Measurements from ENCODE around the gene PCDH19. TPM values are rescaled to one million over a fixed set of nuclear protein-coding genes. Genes with fewer than 3 reads are reported as not detected.
A peak's percentile ranks its signal among the peaks of the same experiment; 100 is the strongest.

The PCDH19 gene
- total and polyA plus RNA-seq, 4 donors, result 14.3 to 60.0 (median 36.7) TPM

DNA sequence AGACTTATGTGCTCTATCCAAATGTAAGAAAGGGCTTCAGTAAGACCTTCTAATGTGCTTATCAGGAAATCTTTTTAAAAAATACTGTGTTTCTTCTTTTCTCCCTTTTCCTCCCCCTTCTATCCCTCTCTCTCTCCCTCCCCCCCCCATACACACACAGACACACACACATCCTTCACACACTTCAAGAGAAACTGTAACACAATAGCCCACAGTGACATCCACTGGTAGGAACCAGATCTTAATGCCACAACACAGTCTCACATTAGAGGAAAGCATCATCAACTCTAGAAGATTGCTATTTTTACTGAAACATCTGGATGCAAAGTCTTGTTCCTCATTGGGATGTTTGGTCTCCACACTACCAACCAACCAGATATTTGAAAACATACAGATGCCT, 4.6 kb downstream of the PCDH19 start:
- H3K36me3 ChIP-seq (ENCODE audit: control insufficient read depth, insufficient read depth, low read length), result peaks cover 6% of the 10 kb centered on the region
- no peak overlapping the region for H3K27ac ChIP-seq (ENCODE audit: low read depth, low read length)
- peak overlapping the region; percentile 32 for H3K4me3 ChIP-seq (ENCODE audit: low read depth, low read length)
- peaks cover 22% of the 10 kb centered on the region for H3K4me1 ChIP-seq (ENCODE audit: control insufficient read depth, insufficient read depth, low read length)
- peaks cover 45% of the 10 kb centered on the region for H3K27me3 ChIP-seq (ENCODE audit: control insufficient read depth, insufficient read depth, low read length)
- no peaks in the 10 kb centered on the region for H3K9me3 ChIP-seq (ENCODE audit: control insufficient read depth, insufficient read depth, low read length)
- DNase-seq (ENCODE audit: low read depth in 4 of 6, low spot score in 6 of 6), result peak in 2 of 6 donors; percentile 60 to 81

DNA sequence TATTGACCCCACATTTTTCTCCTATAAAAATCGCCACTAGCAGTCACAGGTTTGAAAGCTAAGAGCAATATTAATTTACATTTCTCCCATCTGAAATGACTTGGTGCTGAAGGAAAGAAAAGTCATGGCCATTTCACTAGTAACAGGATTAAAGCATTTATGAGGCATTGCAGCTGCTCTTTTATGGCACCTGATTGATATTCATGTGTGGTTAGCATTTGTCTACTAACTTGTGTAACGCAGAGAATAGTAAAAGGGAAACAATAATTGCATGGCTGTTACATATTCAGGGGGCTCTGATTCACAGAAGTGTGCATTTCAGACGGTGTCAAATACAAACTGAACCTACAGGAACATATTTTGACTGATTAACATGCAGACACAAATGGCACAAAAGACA, 5.2 kb downstream of the PCDH19 start:
- DNase-seq (ENCODE audit: low read depth in 4 of 6, low spot score in 6 of 6), result peak in 2 of 6 donors; percentile 9 to 18
- no peaks in the 10 kb centered on the region for H3K9me3 ChIP-seq (ENCODE audit: control insufficient read depth, insufficient read depth, low read length)
- WGBS (ENCODE audit: insufficient coverage), result 20% methylated on average over 1 of the region's 3 CpGs
- H3K4me3 ChIP-seq (ENCODE audit: low read depth, low read length), result peak overlapping the region; percentile 32
- H3K27ac ChIP-seq (ENCODE audit: low read depth, low read length), result no peak overlapping the region
- H3K4me1 ChIP-seq (ENCODE audit: control insufficient read depth, insufficient read depth, low read length), result peaks cover 22% of the 10 kb centered on the region
- H3K36me3 ChIP-seq (ENCODE audit: control insufficient read depth, insufficient read depth, low read length), result peaks cover 6% of the 10 kb centered on the region
- H3K27me3 ChIP-seq (ENCODE audit: control insufficient read depth, insufficient read depth, low read length), result peaks cover 45% of the 10 kb centered on the region

DNA sequence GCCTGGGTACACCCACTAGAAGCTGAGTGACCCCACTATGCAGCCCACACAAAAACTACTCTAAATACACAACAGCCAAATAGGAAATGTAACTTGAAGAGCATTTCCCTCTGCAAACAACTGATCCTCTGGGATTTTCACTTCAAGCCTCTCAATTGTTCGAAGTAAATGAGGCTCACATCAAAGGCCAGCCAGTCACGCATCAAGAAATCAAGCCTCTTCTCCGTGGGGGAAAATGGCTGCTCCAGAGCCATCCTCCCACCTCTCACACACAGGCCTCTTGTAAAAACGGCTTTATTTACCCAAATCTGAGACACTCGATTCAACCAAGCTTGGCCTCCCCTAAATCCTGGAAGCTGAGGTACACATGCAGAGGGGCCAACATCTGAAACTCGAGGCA, 14.3 kb downstream of the PCDH19 start:
- Histone ChIP-seq H3K9me3 (ENCODE audit: control insufficient read depth, insufficient read depth, low read length) (no peaks in the 10 kb centered on the region), H3K27ac (ENCODE audit: low read depth, low read length) (no peak overlapping the region), H3K4me1 (ENCODE audit: control insufficient read depth, insufficient read depth, low read length) (no peaks in the 10 kb centered on the region), H3K27me3 (ENCODE audit: control insufficient read depth, insufficient read depth, low read length) (peaks cover 14% of the 10 kb centered on the region), H3K36me3 (ENCODE audit: control insufficient read depth, insufficient read depth, low read length) (no peaks in the 10 kb centered on the region), H3K4me3 (ENCODE audit: low read depth, low read length) (no peak overlapping the region)
- WGBS (ENCODE audit: insufficient coverage), result 12% methylated on average over 6 of the region's 6 CpGs
- DNase-seq (ENCODE audit: low read depth in 4 of 6, low spot score in 6 of 6), result peak in 1 of 6 donors; percentile 13

DNA sequence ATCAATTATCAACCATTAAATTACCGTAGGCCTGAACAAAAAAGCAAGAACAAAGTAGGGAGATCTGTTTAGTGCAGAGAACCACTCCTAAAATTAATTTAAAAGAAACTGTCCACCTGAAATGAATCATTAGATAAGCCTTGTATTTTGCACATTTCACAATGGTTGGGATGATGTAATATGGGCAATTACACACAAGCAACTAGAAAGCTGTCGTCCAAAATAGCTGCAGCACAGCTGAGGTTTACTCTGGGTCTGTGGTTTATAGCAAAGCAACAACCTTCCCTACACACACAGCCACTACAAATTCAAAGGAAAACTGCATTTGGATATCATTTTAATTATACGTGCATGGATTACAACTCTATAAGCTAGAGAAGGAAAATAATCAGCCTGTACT, 28.5 kb downstream of the PCDH19 start:
- H3K27ac ChIP-seq (ENCODE audit: low read depth, low read length), result no peak overlapping the region
- H3K4me1 ChIP-seq (ENCODE audit: control insufficient read depth, insufficient read depth, low read length), result peaks cover 5% of the 10 kb centered on the region
- H3K4me3 ChIP-seq (ENCODE audit: low read depth, low read length), result no peak overlapping the region
- no peak for DNase-seq (ENCODE audit: low read depth in 4 of 6, low spot score in 6 of 6)
- no CpG with 5 or more reads among the region's 3 CpGs for WGBS (ENCODE audit: insufficient coverage)
- H3K36me3 ChIP-seq (ENCODE audit: control insufficient read depth, insufficient read depth, low read length), result no peaks in the 10 kb centered on the region
- no peaks in the 10 kb centered on the region for H3K9me3 ChIP-seq (ENCODE audit: control insufficient read depth, insufficient read depth, low read length)
- peaks cover 2% of the 10 kb centered on the region for H3K27me3 ChIP-seq (ENCODE audit: control insufficient read depth, insufficient read depth, low read length)

DNA sequence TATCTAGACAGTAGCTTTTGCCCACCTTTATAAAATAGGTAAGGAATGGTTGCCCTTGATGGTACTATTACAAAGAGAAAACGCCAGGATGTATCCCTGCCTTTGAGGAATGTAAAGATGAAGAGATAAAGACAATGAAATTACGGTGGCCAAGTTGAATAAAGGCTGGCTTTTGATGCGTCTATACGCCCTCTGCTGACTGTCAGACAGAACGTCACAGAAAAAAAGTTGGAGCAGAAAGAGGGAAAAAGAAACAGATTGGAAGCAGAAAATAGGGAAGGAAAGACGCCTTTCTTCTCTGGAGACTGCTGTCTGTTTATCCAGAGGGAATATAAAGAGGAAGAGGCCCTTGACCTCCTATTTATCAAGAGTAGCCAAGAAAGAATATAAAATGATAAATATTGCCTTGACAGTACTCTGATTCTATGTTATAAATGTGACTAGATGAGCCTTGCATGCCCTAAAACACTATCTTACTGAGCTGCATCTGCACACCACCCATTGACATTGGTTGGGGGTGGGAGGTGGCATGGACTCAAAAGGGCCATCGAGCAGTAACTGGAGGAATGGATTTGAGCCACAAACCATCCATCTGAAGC, 30.6 kb downstream of the PCDH19 start:
- H3K4me1 ChIP-seq (ENCODE audit: control insufficient read depth, insufficient read depth, low read length), result peaks cover 5% of the 10 kb centered on the region
- no peaks in the 10 kb centered on the region for H3K9me3 ChIP-seq (ENCODE audit: control insufficient read depth, insufficient read depth, low read length)
- 4% methylated on average over 5 of the region's 7 CpGs for WGBS (ENCODE audit: insufficient coverage)
- H3K27ac ChIP-seq (ENCODE audit: low read depth, low read length), result no peak overlapping the region
- no peaks in the 10 kb centered on the region for H3K36me3 ChIP-seq (ENCODE audit: control insufficient read depth, insufficient read depth, low read length)
- DNase-seq (ENCODE audit: low read depth in 4 of 6, low spot score in 6 of 6), result peak in 2 of 6 donors; percentile 78 to 85
- H3K4me3 ChIP-seq (ENCODE audit: low read depth, low read length), result no peak overlapping the region
- H3K27me3 ChIP-seq (ENCODE audit: control insufficient read depth, insufficient read depth, low read length), result no peaks in the 10 kb centered on the region

DNA sequence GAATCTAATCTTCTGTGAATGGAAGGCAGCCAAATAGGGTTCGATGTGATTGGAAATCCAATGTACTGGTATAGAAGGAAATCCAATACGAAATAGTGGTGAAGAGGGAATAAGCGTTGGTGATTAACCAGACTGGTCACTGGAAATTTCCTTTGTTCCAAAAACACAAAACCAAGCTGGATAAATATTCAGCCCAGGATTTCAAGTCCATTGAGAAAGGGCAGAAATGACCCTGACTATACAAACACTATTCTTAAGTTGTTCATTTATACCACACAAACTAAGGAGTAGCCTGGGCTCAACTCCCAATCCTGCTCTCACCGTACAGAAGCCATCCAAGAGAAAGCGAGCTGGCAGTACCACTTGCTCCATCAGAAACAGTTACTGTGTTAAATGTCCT, 32.2 kb downstream of the PCDH19 start:
- 43% methylated on average over 1 of the region's 5 CpGs for WGBS (ENCODE audit: insufficient coverage)
- peak in 2 of 6 donors; percentile 51 to 61 for DNase-seq (ENCODE audit: low read depth in 4 of 6, low spot score in 6 of 6)
- Histone ChIP-seq H3K9me3 (ENCODE audit: control insufficient read depth, insufficient read depth, low read length) (no peaks in the 10 kb centered on the region), H3K36me3 (ENCODE audit: control insufficient read depth, insufficient read depth, low read length) (no peaks in the 10 kb centered on the region), H3K4me3 (ENCODE audit: low read depth, low read length) (no peak overlapping the region), H3K27ac (ENCODE audit: low read depth, low read length) (no peak overlapping the region), H3K27me3 (ENCODE audit: control insufficient read depth, insufficient read depth, low read length) (no peaks in the 10 kb centered on the region), H3K4me1 (ENCODE audit: control insufficient read depth, insufficient read depth, low read length) (peaks cover 5% of the 10 kb centered on the region)

DNA sequence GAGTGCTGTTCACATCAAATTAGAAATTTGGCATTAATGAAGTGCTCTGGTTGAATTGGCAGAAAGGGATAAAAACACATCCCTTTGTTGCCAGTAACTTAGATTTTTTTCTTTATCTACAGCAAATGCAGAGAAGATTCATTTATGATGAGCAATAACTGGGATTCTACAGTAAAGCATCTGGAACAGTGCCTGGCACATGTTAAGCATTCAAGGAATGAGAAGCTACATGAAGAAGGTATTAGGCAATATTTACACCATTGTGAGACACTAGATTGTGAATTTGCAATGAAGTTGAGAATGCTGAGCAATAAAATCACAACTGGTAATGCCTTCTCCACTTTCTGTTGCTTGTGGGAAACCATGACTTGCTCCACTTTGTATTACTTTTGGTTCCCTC, 33.5 kb downstream of the PCDH19 start:
- H3K4me1 ChIP-seq (ENCODE audit: control insufficient read depth, insufficient read depth, low read length), result peaks cover 5% of the 10 kb centered on the region
- no peaks in the 10 kb centered on the region for H3K9me3 ChIP-seq (ENCODE audit: control insufficient read depth, insufficient read depth, low read length)
- no peak overlapping the region for H3K27ac ChIP-seq (ENCODE audit: low read depth, low read length)
- no peak overlapping the region for H3K4me3 ChIP-seq (ENCODE audit: low read depth, low read length)
- no peaks in the 10 kb centered on the region for H3K36me3 ChIP-seq (ENCODE audit: control insufficient read depth, insufficient read depth, low read length)
- H3K27me3 ChIP-seq (ENCODE audit: control insufficient read depth, insufficient read depth, low read length), result no peaks in the 10 kb centered on the region
- DNase-seq (ENCODE audit: low read depth in 4 of 6, low spot score in 6 of 6), result no peak

DNA sequence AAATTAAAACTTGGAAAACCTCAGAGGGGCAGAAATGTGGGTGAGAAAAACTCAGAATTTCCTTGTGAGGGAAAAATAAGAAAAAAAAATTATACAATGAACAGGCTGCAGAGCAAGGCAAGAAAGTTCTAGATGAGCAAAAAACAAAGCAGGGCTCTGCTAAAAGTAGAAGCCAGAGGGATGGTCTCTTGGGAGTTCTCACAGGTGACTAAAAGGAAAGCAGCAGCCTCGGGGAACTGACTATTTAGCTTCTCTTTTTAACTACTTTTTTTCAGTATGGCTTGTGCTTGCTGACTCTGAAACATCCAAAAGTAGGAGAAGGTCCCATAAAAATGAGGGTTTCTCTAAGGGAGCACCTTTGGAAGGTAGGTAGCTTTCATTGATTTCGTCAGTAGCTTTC, 36.4 kb downstream of the PCDH19 start:
- Histone ChIP-seq H3K27me3 (ENCODE audit: control insufficient read depth, insufficient read depth, low read length) (no peaks in the 10 kb centered on the region), H3K9me3 (ENCODE audit: control insufficient read depth, insufficient read depth, low read length) (no peaks in the 10 kb centered on the region), H3K27ac (ENCODE audit: low read depth, low read length) (no peak overlapping the region), H3K4me1 (ENCODE audit: control insufficient read depth, insufficient read depth, low read length) (peaks cover under 1% of the 10 kb centered on the region), H3K4me3 (ENCODE audit: low read depth, low read length) (no peak overlapping the region), H3K36me3 (ENCODE audit: control insufficient read depth, insufficient read depth, low read length) (no peaks in the 10 kb centered on the region)
- 20% methylated on average over 1 of the region's 2 CpGs for WGBS (ENCODE audit: insufficient coverage)
- no peak for DNase-seq (ENCODE audit: low read depth in 4 of 6, low spot score in 6 of 6)

DNA sequence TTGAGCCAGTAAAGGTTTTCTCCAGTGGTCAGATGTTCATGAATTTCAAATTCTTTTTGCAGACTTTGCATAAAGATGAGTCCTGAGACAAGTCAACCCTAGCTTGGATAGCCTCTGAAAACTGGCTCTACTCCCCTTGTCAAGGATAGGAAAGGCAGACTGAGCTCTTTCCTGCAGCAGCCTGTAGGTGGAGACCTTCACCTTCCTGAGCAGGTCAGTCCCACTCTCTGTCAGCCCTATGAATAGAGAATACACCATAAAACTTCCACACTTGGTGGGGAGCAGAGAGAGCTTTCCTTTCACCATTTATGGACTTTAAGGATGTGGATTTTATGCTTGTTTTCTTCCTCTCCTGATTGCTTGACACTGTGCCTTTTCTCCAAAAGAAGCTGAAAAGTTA, 41.9 kb downstream of the PCDH19 start:
- DNase-seq (ENCODE audit: low read depth in 4 of 6, low spot score in 6 of 6), result no peak

DNA sequence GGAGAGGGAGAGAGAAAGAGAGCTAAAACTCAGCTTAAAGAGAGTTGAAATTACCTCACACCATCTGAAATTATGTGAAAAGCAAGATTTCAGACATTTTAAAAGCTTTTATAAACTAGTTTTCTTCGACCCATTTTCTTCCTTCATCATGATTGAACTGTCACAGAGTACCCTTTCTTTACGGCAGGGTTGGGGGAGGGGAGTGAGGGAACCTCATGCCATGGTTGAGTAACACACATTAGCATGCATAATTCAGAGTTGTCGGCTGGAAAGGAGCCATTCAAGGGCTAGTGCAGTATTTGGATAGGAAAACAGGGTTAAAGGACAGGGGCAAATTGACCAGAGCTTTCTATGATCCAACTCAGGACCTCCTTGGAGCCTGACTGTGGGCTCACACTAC, 46.2 kb downstream of the PCDH19 start:
- peak in 2 of 6 donors; percentile 32 to 54 for DNase-seq (ENCODE audit: low read depth in 4 of 6, low spot score in 6 of 6)
- no peaks in the 10 kb centered on the region for H3K4me1 ChIP-seq (ENCODE audit: control insufficient read depth, insufficient read depth, low read length)
- H3K4me3 ChIP-seq (ENCODE audit: low read depth, low read length), result no peak overlapping the region
- no peaks in the 10 kb centered on the region for H3K9me3 ChIP-seq (ENCODE audit: control insufficient read depth, insufficient read depth, low read length)
- H3K36me3 ChIP-seq (ENCODE audit: control insufficient read depth, insufficient read depth, low read length), result no peaks in the 10 kb centered on the region
- H3K27me3 ChIP-seq (ENCODE audit: control insufficient read depth, insufficient read depth, low read length), result peaks cover 5% of the 10 kb centered on the region
- no peak overlapping the region for H3K27ac ChIP-seq (ENCODE audit: low read depth, low read length)
- WGBS (ENCODE audit: insufficient coverage), result no CpG with 5 or more reads among the region's 3 CpGs

More for the DNA sequence above, 41.9 kb downstream of the PCDH19 start:
- no peaks in the 10 kb centered on the region for H3K36me3 ChIP-seq (ENCODE audit: control insufficient read depth, insufficient read depth, low read length)
- no peak overlapping the region for H3K4me3 ChIP-seq (ENCODE audit: low read depth, low read length)
- H3K27me3 ChIP-seq (ENCODE audit: control insufficient read depth, insufficient read depth, low read length), result peaks cover 5% of the 10 kb centered on the region
- H3K9me3 ChIP-seq (ENCODE audit: control insufficient read depth, insufficient read depth, low read length), result no peaks in the 10 kb centered on the region
- no peak overlapping the region for H3K27ac ChIP-seq (ENCODE audit: low read depth, low read length)
- no peaks in the 10 kb centered on the region for H3K4me1 ChIP-seq (ENCODE audit: control insufficient read depth, insufficient read depth, low read length)
